K562 (cell line): Measurements from ENCODE around the gene SGPL1. TPM values are rescaled to one million over a fixed set of nuclear protein-coding genes. Genes with fewer than 3 reads are reported as not detected.

Source experiments
- ATAC-seq: fragments of 200-7000 bp; cut with Tn5 transposase; 3 replicates; pipeline ENCODE4 v1.9.1; 2020; ENCODE audit warnings: moderate library complexity
- BruUV-seq: library from RNA; stranded (reverse); fragments of 400-500 nt; replicated peaks from 2 replicates; lab custom pipeline; 2021; lab: Mats Ljungman, UMichigan
- CTCF ChIA-PET: fragments of 300-600 bp; formaldehyde crosslinking; extraction: SDS; loops from one replicate; lab custom pipeline; 2021; ENCODE audit warnings: low intra/inter-chr PET ratio; lab: Yijun Ruan, JAX
- POLR2A ChIA-PET: fragments of 300-600, 350-650 bp; sonication (Branson Sonifier 250); formaldehyde crosslinking; extraction: SDS; loops from one replicate; lab custom pipeline; 2021; ENCODE audit warnings: antibody characterized with exemption, inconsistent platforms; lab: Yijun Ruan, JAX
- DNase-seq, 4 experiments: peaks; one replicate each; pipeline versions ENCODE4 v3.0.0 to v3.0.0-alpha.2; 2011 to 2018; ENCODE audit warnings: low spot score in 3 of 4, mixed read lengths in 3 of 4; ENCODE audit errors: extremely low read depth in 1 of 4
- FAIRE-seq: peaks from 2 replicates; lab custom pipeline; 2011; peaks lifted over from hg19 to GRCh38; lab: Jason Lieb, UNC
- H2AFZ ChIP-seq: 2 replicates; pipeline ENCODE4 v1.6.0; 2011; ENCODE audit warnings: low read depth, low read length, control low read depth, inconsistent platforms
- H3K27ac ChIP-seq: fragments of 200-600 bp; 3 replicates; pipeline ENCODE4 v1.8.0; 2011; ENCODE audit warnings: low read depth, mild to moderate bottlenecking, control low read depth, inconsistent platforms, low read length, moderate library complexity, mixed read lengths; ENCODE audit errors: extremely low read depth
- H3K27me3 ChIP-seq, 2 experiments: fragments of 300-600 bp in 1 of 2; 2 replicates in 1 of 2; 3 replicates in 1 of 2; pipeline versions ENCODE4 v1.6.0 to v1.8.0; 2011; ENCODE audit warnings: inconsistent platforms in 2 of 2, low read length in 2 of 2, mild to moderate bottlenecking in 1 of 2, mixed read lengths in 1 of 2, moderate library complexity in 1 of 2; ENCODE audit not compliant: control insufficient read depth in 2 of 2, insufficient read depth in 2 of 2
- H3K36me3 ChIP-seq: fragments of 300-600 bp; 3 replicates; pipeline ENCODE4 v1.8.0; 2011; ENCODE audit warnings: mild to moderate bottlenecking, low read length, inconsistent platforms; ENCODE audit not compliant: control insufficient read depth, insufficient read depth
- H3K4me1 ChIP-seq, 2 experiments: fragments of 200-600 bp in 1 of 2; replicated peaks in 1 of 2; 2 replicates in 1 of 2; 3 replicates in 1 of 2; pipeline versions ENCODE4 v1.5.1 to v1.8.0; 2011; ENCODE audit warnings: inconsistent platforms in 2 of 2, low read length in 2 of 2, mild to moderate bottlenecking in 1 of 2, mixed read lengths in 1 of 2, moderate library complexity in 1 of 2; ENCODE audit not compliant: control insufficient read depth in 2 of 2, insufficient read depth in 2 of 2
- H3K4me2 ChIP-seq: 2 replicates; pipeline ENCODE4 v1.6.1; 2011; ENCODE audit warnings: low read length, control low read depth, inconsistent platforms, mixed read lengths; ENCODE audit not compliant: insufficient read depth
- H3K4me3 ChIP-seq: fragments of 200-600 bp; sonication (generic), shearing (Covaris generic); 2 replicates; pipeline ENCODE4 v1.5.1; 2016; ENCODE audit warnings: control low read depth, inconsistent platforms
- H3K79me2 ChIP-seq: fragments of 200-600 bp; 3 replicates; pipeline ENCODE4 v1.8.0; 2011; ENCODE audit warnings: low read length, inconsistent platforms; ENCODE audit not compliant: control insufficient read depth, insufficient read depth
- H3K9ac ChIP-seq, 2 experiments: 2 replicates each; pipeline versions ENCODE4 v1.6.0 to v1.6.1; 2011; ENCODE audit warnings: low read depth in 2 of 2, low read length in 2 of 2, control low read depth in 1 of 2, inconsistent platforms in 1 of 2, mild to moderate bottlenecking in 1 of 2, mixed read lengths in 1 of 2; ENCODE audit not compliant: insufficient read depth in 1 of 2
- H3K9me1 ChIP-seq: one replicate; pipeline ENCODE4 v1.6.0; 2011; ENCODE audit warnings: inconsistent platforms, mild to moderate bottlenecking, low read length, moderate library complexity; ENCODE audit not compliant: control insufficient read depth, insufficient read depth
- H3K9me3 ChIP-seq: replicated peaks from 2 replicates; pipeline ENCODE4 v1.5.1; 2011; ENCODE audit warnings: low read depth, low read length, inconsistent platforms; ENCODE audit not compliant: control insufficient read depth, insufficient read depth
- H4K20me1 ChIP-seq: replicated peaks from 2 replicates; pipeline ENCODE4 v1.6.1; 2011; ENCODE audit warnings: low read length, inconsistent platforms, mixed read lengths; ENCODE audit not compliant: control insufficient read depth, insufficient read depth
- C11orf30 ChIP-seq: fragments of 450-650 bp; IDR thresholded peaks from 2 replicates; pipeline ENCODE4 v1.6.1; 2016; ENCODE audit warnings: low read depth, mild to moderate bottlenecking
- CTCFL ChIP-seq: IDR thresholded peaks from 2 replicates; pipeline ENCODE4 v1.6.1; 2011; ENCODE audit warnings: borderline replicate concordance, low read depth, mild to moderate bottlenecking, moderate library complexity, low read length; ENCODE audit not compliant: insufficient read depth, poor library complexity, severe bottlenecking
- HBP1 ChIP-seq: fragments of 450-650 bp; formaldehyde crosslinking; IDR thresholded peaks from 2 replicates; pipeline ENCODE4 v1.4.0; 2022; ENCODE audit warnings: missing genetic modification characterization
- NFE2 ChIP-seq: IDR thresholded peaks from 2 replicates; pipeline ENCODE4 v1.6.1; 2014; ENCODE audit warnings: antibody characterized with exemption, low read depth
- RCOR1 ChIP-seq, 2 experiments: IDR thresholded peaks; 2 replicates each; pipeline ENCODE4 v1.6.1; 2012; ENCODE audit warnings: low read depth in 2 of 2, low read length in 2 of 2, borderline replicate concordance in 1 of 2, improper control_type of control experiment in 1 of 2
- TEAD1 ChIP-seq, 2 experiments: fragments of 450-650 bp in 1 of 2; sonication (generic) in 1 of 2; formaldehyde crosslinking; IDR thresholded peaks; 2 replicates each; pipeline versions ENCODE4 v1.4.0 to v1.8.0; 2020 to 2022; ENCODE audit warnings: mild to moderate bottlenecking in 2 of 2, missing genetic modification reagents in 1 of 2
- ZHX1 ChIP-seq: fragments of 150-350 bp; conservative IDR thresholded peaks from 2 replicates; pipeline ENCODE4 v1.6.1; 2014; ENCODE audit warnings: low read length
- WGBS: fragments of 100-300 bp; shearing (Covaris generic); methylation state at CpG from one replicate; pipeline ENCODE4 v1.1.6; 2016; ENCODE audit warnings: low coverage, mixed read lengths; ENCODE audit not compliant: insufficient coverage; ENCODE audit errors: missing lambda C conversion rate; 5-methylcytosine and 5-hydroxymethylcytosine counted together
- in situ Hi-C: fragments of 300-500 bp; cut with MboI; formaldehyde crosslinking; loops from 4 replicates; pipeline ENCODE4 v1.15.0; 2018; ENCODE audit warnings: inconsistent platforms, mixed read lengths
- intact Hi-C: fragments of 100-400 bp; cut with micrococcal nuclease; formaldehyde crosslinking; loops from 2 replicates; pipeline ENCODE4 v1.14.2; 2022
- polyA plus RNA-seq, 8 experiments: library from polyadenylated mRNA; depleted of rRNA in 4 of 8; stranded (reverse) in 5 of 8; unstranded in 3 of 8; fragments of >200 nt; fragmentation: Nextera tagmentation in 2 of 8; fragmentation: Illumina TruSeq in 1 of 8; extraction: Ambion mirVana in 2 of 8; extraction: Trizol in 1 of 8; gene quantifications; 2 replicates each; pipeline versions ENCODE4 v1.2.1 to v1.2.3, GENCODE V29; 2011 to 2014; ENCODE audit warnings: inconsistent platforms in 1 of 8, missing spikeins in 1 of 8
- total RNA-seq, 7 experiments: library from RNA; depleted of rRNA in 6 of 7; stranded (reverse); fragments of >200 nt in 6 of 7; fragmentation: Illumina TruSeq in 2 of 7; extraction: Trizol in 2 of 7; gene quantifications; 2 replicates each; pipeline versions ENCODE4 v1.2.1 to v1.2.3, GENCODE V29; 2011 to 2021; ENCODE audit warnings: low replicate concordance in 1 of 7
- TF ChIP-seq, protein P1 (sequence below), 2 experiments: fragments of 450-650 bp in 1 of 2; IDR thresholded peaks; 2 replicates each; pipeline ENCODE4 v1.6.1; 2011 to 2017; ENCODE audit warnings: low read depth in 2 of 2, antibody characterized with exemption in 1 of 2, borderline replicate concordance in 1 of 2, low read length in 1 of 2, mild to moderate bottlenecking in 1 of 2, mixed read lengths in 1 of 2; ENCODE audit not compliant: control insufficient read depth in 1 of 2

Gene SGPL1
- total and polyA plus RNA-seq, 9 of the 15 experiments (the other 6 are each of a cell fraction or from before 2014, with no cell fraction given): 6.0 to 18.0 (median 8.7) TPM

DNA sequence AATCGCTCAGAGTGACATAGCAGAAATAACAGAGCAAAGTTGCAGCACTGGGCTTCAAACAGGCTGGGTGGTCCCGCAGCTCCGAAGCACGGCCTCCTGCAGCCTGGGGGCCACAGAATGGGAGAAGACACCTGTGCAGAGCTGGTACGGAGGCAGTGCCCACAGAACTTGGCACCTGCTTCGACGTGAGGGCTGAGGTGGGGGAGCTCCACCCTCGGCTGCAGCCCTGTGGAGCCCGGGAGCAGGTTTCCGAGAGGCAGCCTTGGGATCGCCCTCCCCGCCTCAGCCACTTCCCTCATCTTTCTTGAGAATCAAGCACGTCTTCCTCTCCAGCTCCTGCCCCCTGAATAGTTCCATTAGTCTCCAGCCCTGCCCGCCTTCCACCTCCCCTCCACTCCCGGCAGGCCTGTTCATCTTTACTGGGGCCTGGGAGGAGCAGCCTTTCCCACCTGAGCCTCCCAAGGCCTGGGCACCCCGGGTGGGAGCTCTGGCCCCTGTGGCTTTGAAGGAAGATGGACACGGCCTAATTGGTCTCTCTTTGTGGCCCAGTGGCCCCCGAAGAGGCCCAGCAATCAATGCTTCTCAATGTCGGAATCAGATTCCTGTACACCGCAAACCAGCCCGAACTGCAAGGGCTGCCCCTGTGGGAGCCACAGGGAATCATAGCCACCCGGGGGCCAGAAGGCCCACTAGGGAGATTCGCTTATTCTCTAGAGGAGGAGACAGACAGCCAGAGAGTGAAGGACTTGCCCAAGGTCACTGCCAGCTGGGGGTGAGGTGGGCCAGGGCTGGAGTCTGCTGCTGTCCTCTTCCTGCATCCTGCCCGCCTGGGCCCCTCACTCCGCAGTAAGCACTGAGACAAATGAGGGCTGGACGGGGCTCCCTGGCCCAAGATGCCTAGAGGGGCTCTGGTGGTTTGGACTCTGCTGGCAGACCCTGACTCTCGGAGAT is 89.6 kb downstream of the SGPL1 start:
- ChIA-PET POLR2A (interaction anchor here (0.6 to 1.0 kb wide), 3 partner anchors 14 to 361 kb away, joined by 3 read pairs; no protein-coding TSS in a partner anchor), CTCF (no interaction called here)
- Histone ChIP-seq H2AFZ (no peak overlapping the region), H3K9me1 (no peaks in the 10 kb centered on the region), H3K36me3 (no peaks in the 10 kb centered on the region), H4K20me1 (peaks cover 16% of the 10 kb centered on the region), H3K4me1 (peaks cover 0 to 5% of the 10 kb centered on the region in 2 experiments; a peak in 3 of 5 replicates), H3K4me2 (no peak overlapping the region), H3K79me2 (no peaks in the 10 kb centered on the region), H3K27ac (no peak overlapping the region), H3K9ac (peak overlapping the region in 1 of 2 experiments; percentile 47; a peak in 1 of 4 replicates), H3K9me3 (no peaks in the 10 kb centered on the region), H3K27me3 (peaks cover 48 to 76% of the 10 kb centered on the region in 2 experiments), H3K4me3 (no peak overlapping the region)
- no TSS peak for BruUV-seq
- in situ Hi-C loops (no loop called here), intact Hi-C loops (no loop called here)
- FAIRE-seq: no peak
- WGBS: 4% methylated on average over 27 of the region's 27 CpGs
- peak; percentile 19; the same call in 2 of the 3 replicates for ATAC-seq
- DNase-seq: no peak
- 0 out of 4 replicates have a peak, but pooled peaks of 1 of the 2 experiments have one; percentile 19 for TF ChIP-seq TEAD1 (CRISPR knock-in tag; IDR thresholded peaks at IDR 0.05)
- TF ChIP-seq NFE2: 0 out of 2 replicates have a peak, but pooled peaks have one; percentile 16
- no peak for TF ChIP-seq RCOR1 (IDR thresholded peaks at IDR 0.05; ENCODE audit: borderline replicate concordance in 1 of 2, low read depth in 2 of 2, low read length in 2 of 2)
- TF ChIP-seq C11orf30: peak; percentile 58; the same call in 1 of the 2 replicates
- TF ChIP-seq ZHX1: no peak
- TF ChIP-seq CTCFL: no peak
- no peak for TF ChIP-seq HBP1 (CRISPR knock-in tag)
- TF ChIP-seq, protein P1, sequence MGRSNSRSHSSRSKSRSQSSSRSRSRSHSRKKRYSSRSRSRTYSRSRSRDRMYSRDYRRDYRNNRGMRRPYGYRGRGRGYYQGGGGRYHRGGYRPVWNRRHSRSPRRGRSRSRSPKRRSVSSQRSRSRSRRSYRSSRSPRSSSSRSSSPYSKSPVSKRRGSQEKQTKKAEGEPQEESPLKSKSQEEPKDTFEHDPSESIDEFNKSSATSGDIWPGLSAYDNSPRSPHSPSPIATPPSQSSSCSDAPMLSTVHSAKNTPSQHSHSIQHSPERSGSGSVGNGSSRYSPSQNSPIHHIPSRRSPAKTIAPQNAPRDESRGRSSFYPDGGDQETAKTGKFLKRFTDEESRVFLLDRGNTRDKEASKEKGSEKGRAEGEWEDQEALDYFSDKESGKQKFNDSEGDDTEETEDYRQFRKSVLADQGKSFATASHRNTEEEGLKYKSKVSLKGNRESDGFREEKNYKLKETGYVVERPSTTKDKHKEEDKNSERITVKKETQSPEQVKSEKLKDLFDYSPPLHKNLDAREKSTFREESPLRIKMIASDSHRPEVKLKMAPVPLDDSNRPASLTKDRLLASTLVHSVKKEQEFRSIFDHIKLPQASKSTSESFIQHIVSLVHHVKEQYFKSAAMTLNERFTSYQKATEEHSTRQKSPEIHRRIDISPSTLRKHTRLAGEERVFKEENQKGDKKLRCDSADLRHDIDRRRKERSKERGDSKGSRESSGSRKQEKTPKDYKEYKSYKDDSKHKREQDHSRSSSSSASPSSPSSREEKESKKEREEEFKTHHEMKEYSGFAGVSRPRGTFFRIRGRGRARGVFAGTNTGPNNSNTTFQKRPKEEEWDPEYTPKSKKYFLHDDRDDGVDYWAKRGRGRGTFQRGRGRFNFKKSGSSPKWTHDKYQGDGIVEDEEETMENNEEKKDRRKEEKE (IDR thresholded peaks at IDR 0.05; ENCODE audit: borderline replicate concordance in 1 of 2, control insufficient read depth in 1 of 2, low read depth in 2 of 2, low read length in 1 of 2): no peak
